ENCODE results near the gene PHC2.
"Not testable (repeated sequence)": the region's sequence is repeated elsewhere in the genome, so short reads cannot be mapped to it uniquely, and the experiment has no call there.

Gene PHC2

DNA sequence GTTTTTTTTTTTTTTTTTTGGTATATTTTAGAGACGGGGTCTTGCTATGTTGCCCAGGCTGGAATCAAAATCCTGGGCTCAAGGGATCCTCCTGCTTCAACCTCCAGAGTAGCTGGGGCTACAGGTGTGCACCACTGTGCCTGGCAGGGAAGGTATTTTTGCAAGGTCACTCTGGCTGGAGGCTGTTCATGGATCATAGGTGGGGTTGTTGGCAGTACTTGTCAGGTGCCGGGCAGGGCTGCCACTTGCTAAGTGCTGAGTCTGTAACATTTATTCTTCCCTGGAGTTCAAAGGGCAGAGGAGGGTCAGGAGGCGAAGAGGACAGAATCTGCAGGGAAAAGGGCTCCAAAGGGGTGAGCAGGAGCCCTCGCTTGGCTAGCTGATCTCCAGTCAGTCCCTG, 134.1 kb downstream of the PHC2 start:
- peaks cover 4% of the 10 kb centered on the region for H3K36me3 Mint-ChIP-seq (ENCODE audit: low read depth)
- no peaks in the 10 kb centered on the region for H3K27me3 Mint-ChIP-seq
- no peak overlapping the region for H3K4me3 Mint-ChIP-seq
- no peaks in the 10 kb centered on the region for H3K4me1 Mint-ChIP-seq (ENCODE audit: low read depth)
- no peak overlapping the region for H3K27ac Mint-ChIP-seq
- no peaks in the 10 kb centered on the region for H3K9me3 Mint-ChIP-seq

DNA sequence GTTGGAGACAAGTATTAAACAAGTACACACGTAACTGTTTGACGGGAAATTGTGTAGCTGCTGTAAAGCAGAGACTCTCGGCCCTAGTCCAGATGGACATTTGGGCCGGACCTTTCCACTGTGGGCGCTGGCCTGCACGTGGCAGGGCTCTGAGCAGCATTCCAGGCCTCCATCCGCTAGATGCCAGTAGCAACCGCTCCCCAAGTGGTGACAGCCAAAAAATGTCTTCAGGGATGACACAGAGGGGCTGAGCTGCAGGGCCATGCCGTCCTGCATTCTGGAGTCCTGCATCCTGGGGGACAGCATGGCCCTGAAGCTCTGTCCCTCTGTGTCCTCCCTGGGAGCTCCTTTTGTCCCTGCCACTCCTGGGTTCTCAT, 134.8 kb downstream of the PHC2 start:
- Mint-ChIP-seq H3K27me3 (no peaks in the 10 kb centered on the region), H3K36me3 (ENCODE audit: low read depth) (peaks cover 4% of the 10 kb centered on the region), H3K27ac (no peak overlapping the region), H3K4me1 (ENCODE audit: low read depth) (no peaks in the 10 kb centered on the region), H3K4me3 (no peak overlapping the region), H3K9me3 (no peaks in the 10 kb centered on the region)

- Mint-ChIP-seq H3K9me3 (no peaks in the 10 kb centered on the region), H3K4me1 (ENCODE audit: low read depth) (no peaks in the 10 kb centered on the region), H3K27ac (no peak overlapping the region), H3K4me3 (no peak overlapping the region), H3K36me3 (ENCODE audit: low read depth) (peaks cover 4% of the 10 kb centered on the region), H3K27me3 (no peaks in the 10 kb centered on the region)
Observed at GRCh38 chr1:33295450-33296081, 135.3 kb downstream of the PHC2 start.

- Mint-ChIP-seq H3K4me3 (no peak overlapping the region), H3K9me3 (no peaks in the 10 kb centered on the region), H3K27ac (no peak overlapping the region), H3K4me1 (ENCODE audit: low read depth) (no peaks in the 10 kb centered on the region), H3K36me3 (ENCODE audit: low read depth) (peaks cover 4% of the 10 kb centered on the region), H3K27me3 (no peaks in the 10 kb centered on the region)
Observed at GRCh38 chr1:33295023-33295422, 135.9 kb downstream of the PHC2 start.

GRCh38 chr1:33294071-33295010, 136.6 kb downstream of the PHC2 start:
- Mint-ChIP-seq H3K27ac (no peak overlapping the region), H3K36me3 (ENCODE audit: low read depth) (peaks cover 8% of the 10 kb centered on the region), H3K4me1 (ENCODE audit: low read depth) (no peaks in the 10 kb centered on the region), H3K9me3 (no peaks in the 10 kb centered on the region), H3K27me3 (no peaks in the 10 kb centered on the region), H3K4me3 (no peak overlapping the region)

- Mint-ChIP-seq H3K9me3 (no peaks in the 10 kb centered on the region), H3K36me3 (ENCODE audit: low read depth) (peaks cover 14% of the 10 kb centered on the region), H3K27ac (no peak overlapping the region), H3K4me3 (no peak overlapping the region), H3K27me3 (no peaks in the 10 kb centered on the region), H3K4me1 (ENCODE audit: low read depth) (no peaks in the 10 kb centered on the region)
Observed at GRCh38 chr1:33292726-33293340, 138.1 kb downstream of the PHC2 start.

- H3K4me1 Mint-ChIP-seq (ENCODE audit: low read depth); H3K9me3 Mint-ChIP-seq; H3K27ac Mint-ChIP-seq; H3K27me3 Mint-ChIP-seq; H3K4me3 Mint-ChIP-seq: not testable (repeated sequence)
- H3K36me3 Mint-ChIP-seq (ENCODE audit: low read depth): peaks cover 11% of the 10 kb centered on the region
Observed at GRCh38 chr1:33290615-33291014, 140.3 kb downstream of the PHC2 start.

DNA sequence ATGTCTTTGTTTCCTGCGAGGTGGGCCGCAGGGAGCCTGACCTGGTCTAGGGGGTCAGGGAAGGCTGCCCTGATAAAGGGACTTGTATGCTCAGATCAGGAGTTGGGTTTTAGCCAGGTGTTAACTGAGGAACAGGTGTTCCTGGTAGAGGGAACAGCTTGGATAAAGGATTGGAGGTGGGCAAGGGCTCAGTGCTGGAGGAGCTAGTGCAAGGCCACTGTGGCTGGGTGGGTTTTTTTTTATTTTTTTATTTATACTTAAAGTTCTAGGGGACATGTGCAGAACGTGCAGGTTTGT, 141.1 kb downstream of the PHC2 start:
- Mint-ChIP-seq H3K27me3 (no peaks in the 10 kb centered on the region), H3K9me3 (no peaks in the 10 kb centered on the region), H3K36me3 (ENCODE audit: low read depth) (peaks cover 11% of the 10 kb centered on the region)

DNA sequence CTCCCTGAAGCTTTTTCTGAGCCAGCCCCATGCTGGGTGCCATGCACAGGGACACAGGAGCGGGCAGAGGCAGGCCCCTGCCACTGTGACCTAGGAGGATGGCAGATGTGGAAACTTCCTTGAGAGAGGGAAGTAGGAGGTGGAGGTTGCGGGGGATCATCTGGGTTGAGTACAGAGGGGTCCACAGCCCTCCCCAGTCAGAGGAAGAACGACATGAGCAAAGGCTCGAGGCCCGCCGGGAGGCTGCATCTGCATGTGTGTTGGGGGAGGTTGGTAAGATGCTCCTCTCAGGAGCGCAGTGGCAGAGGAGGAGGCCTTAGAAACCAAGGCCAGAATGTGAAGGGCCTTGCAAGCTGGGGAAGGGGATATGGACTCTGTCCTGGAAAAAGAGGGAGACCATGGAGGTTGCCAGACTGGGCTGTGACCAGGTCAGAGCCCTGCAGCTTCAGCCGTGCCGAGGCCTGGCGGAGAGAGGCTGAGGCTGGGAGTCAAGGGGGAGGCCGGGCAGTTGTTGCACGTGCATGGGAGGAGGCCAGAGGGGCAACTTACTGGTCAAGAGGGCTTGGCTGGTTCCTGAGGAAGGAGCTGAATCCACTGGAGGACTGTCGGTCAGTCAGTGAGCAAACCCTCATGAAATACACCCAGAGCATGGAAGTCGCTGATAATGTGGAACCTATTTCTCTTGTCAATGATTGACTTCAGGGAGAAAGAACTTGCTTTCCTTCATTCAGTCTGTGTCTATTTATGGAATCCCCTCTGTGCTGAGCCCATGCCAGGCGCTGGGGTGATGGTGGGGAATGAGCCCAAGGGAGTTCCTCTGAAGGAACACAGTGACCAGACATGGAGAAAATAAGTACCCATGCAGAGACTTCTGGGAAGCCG, 141.7 kb downstream of the PHC2 start:
- Mint-ChIP-seq H3K27me3 (no peaks in the 10 kb centered on the region), H3K27ac (no peak overlapping the region), H3K4me1 (ENCODE audit: low read depth) (no peaks in the 10 kb centered on the region), H3K4me3 (no peak overlapping the region), H3K9me3 (no peaks in the 10 kb centered on the region), H3K36me3 (ENCODE audit: low read depth) (peaks cover 11% of the 10 kb centered on the region)

More for the DNA sequence above, 141.1 kb downstream of the PHC2 start:
- H3K4me3 Mint-ChIP-seq: no peak overlapping the region
- H3K27ac Mint-ChIP-seq: no peak overlapping the region
- no peaks in the 10 kb centered on the region for H3K4me1 Mint-ChIP-seq (ENCODE audit: low read depth)

DNA sequence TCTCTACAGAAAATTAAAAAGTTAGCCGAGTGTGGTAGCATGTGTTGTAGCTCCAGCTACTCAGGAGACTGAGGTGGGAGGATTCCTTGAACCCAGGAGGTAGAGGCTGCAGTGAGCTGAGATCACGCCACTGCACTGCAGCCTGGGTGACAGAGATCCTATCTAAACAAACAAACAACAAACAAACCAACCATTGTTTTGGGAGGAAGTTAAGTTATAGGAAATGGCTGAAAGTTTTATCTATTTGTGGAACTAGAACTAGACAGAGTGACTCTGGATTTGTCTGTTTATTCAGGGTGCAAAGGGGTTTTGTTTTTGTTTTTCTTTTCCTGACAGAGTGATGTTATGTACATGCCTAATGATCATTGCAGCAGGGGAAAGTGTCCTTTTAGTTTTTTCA, 143.6 kb downstream of the PHC2 start:
- no peaks in the 10 kb centered on the region for H3K4me1 Mint-ChIP-seq (ENCODE audit: low read depth)
- no peak overlapping the region for H3K4me3 Mint-ChIP-seq
- H3K36me3 Mint-ChIP-seq (ENCODE audit: low read depth): peaks cover 16% of the 10 kb centered on the region
- no peak overlapping the region for H3K27ac Mint-ChIP-seq
- H3K27me3 Mint-ChIP-seq: no peaks in the 10 kb centered on the region
- no peaks in the 10 kb centered on the region for H3K9me3 Mint-ChIP-seq

DNA sequence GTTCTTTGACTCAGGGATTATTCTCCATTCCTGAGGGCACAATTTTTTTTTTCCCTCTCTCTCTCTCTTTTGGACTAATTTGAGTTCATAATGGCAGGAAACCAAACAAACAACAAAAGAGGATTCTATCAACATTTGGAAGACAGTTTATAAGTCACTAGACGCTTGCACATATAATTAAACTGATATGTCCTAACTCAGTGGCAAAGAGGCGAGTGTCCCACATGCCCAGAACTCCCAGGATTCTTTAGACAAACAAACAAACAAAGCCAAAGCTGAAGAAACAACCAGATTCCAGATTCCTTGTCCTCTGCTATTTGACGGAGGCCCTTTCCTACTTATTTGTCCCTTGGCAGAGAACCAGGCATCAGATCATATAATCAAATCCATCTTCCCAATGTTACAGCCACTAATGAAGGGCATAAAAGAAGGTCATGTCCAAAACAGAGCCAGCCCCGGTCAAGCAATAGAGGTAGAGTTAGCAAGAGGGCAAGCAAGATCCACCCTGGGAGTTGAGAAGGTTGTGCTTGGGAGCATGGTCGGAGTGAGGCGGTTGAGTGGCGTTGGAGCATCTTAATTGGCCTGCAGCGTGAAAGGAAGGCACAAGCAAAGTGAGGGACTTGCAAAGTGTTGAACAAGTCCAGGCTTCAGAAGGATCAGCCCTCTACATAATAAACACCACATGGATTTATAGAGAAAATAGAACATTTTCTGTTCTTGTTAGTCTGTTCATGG, 144.3 kb downstream of the PHC2 start:
- Mint-ChIP-seq H3K4me1 (ENCODE audit: low read depth) (no peaks in the 10 kb centered on the region), H3K36me3 (ENCODE audit: low read depth) (peaks cover 23% of the 10 kb centered on the region), H3K27me3 (no peaks in the 10 kb centered on the region), H3K27ac (no peak overlapping the region), H3K4me3 (no peak overlapping the region), H3K9me3 (no peaks in the 10 kb centered on the region)

DNA sequence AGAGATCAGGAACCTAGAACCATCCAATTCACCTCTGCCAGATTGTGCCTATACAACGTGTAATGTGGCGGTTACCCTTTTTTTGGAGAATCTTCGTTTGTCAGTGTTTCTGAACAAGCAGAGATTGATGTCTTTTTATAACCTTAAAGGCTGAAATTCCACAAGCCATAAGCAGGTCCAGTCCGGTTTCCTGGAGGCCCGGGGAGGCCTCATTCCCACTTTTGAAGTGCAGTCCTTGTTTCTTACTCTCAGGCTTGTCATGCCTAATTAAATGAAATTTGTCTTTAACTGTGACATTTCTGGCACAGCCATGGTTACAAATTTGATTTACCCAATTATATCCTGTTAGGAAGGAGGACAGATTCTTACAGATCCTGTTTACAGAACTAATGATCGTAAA, 146.8 kb downstream of the PHC2 start:
- Mint-ChIP-seq H3K36me3 (ENCODE audit: low read depth) (peaks cover 19% of the 10 kb centered on the region), H3K27ac (no peak overlapping the region), H3K4me1 (ENCODE audit: low read depth) (no peaks in the 10 kb centered on the region), H3K9me3 (no peaks in the 10 kb centered on the region), H3K4me3 (no peak overlapping the region), H3K27me3 (no peaks in the 10 kb centered on the region)

GRCh38 chr1:33282791-33283190, 148.1 kb downstream of the PHC2 start:
- Mint-ChIP-seq H3K27ac (no peak overlapping the region), H3K9me3 (no peaks in the 10 kb centered on the region), H3K4me3 (no peak overlapping the region), H3K36me3 (ENCODE audit: low read depth) (peaks cover 16% of the 10 kb centered on the region), H3K4me1 (ENCODE audit: low read depth) (no peaks in the 10 kb centered on the region), H3K27me3 (no peaks in the 10 kb centered on the region)

GRCh38 chr1:33281554-33282303, 149.2 kb downstream of the PHC2 start:
- no peaks in the 10 kb centered on the region for H3K27me3 Mint-ChIP-seq
- no peak overlapping the region for H3K27ac Mint-ChIP-seq
- no peaks in the 10 kb centered on the region for H3K9me3 Mint-ChIP-seq
- H3K36me3 Mint-ChIP-seq (ENCODE audit: low read depth): peaks cover 20% of the 10 kb centered on the region
- H3K4me3 Mint-ChIP-seq: no peak overlapping the region
- H3K4me1 Mint-ChIP-seq (ENCODE audit: low read depth): no peaks in the 10 kb centered on the region

Measured in stimulated activated naive CD8-positive, alpha-beta T cell treated with anti-CD3 and anti-CD28 coated beads, Interleukin-15, Interleukin-2, amounts not matched to agents 100 ng/mL and 50 ng/mL, for 24 hours (primary cell).